Activated naive CD4-positive, alpha-beta T cell (primary cell): ENCODE data around the gene NTNG2.

Experiments used
- DNase-seq, 4 experiments: peaks; one replicate each; lab custom pipeline; 2025; lab: John Stamatoyannopoulos, UW

The NTNG2 gene

DNA sequence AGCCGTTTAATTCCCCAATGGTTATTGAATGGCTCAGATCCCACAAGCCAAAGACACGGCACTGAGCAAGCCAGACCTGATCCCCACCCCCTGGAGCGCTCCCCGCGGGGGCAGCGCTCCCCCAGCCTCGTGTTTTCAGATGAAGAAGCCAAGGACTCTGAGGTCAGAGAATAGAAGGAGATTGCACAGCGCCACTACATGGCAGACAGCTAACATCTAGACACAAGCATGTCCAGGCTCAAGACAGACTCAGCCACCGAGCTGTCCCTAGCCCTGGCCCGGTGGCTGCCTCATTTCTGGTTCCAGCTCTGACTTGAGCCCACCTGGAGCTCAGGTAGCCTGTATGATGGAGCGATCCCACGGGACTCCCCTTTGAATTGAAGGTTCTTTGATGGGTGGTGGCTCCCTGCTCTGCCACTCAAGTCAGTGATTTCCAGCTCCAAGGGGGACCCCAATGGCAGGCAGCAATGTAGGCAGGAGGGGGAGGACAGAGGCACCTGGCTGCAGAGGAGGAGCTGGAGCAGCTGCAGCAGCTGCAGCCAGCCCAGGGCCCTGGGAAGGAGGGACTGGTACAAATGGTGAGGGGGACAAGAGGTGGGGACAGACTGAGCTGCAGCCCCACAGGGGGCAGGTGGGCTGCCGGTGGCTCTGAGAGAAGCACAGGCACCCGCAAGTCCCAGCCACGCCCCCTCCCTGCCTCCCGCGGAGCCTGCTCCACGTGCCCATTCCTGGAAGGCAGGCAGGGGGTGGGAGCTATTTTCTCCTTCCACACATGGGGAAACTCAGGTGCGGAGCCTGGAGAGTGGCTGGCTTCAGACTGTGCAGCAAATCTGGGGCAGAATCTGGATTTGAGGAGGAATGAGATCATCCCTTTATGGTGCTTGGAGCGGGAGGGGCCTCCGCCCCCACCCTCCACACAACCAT is 40.2 kb downstream of the NTNG2 start:
- no peak for DNase-seq

DNA sequence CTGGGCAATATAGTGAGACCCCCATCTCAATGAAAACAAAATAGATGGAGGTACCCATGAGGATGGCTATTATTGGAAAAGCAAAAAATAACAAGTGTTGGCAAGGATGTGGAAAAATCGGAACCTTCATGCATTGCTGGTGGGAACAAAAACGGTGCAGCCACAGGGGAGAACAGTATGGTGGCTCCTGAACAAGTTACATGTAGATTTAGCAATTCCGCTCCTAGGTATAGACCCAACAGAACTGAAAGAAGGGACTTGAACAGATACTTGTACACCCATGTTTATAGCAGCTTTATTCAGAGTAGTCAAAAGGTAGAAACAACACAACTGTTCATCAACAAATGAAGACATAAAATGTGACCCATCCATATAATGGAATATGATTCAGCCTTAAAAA is 43.0 kb downstream of the NTNG2 start:
- DNase-seq: no peak

DNA sequence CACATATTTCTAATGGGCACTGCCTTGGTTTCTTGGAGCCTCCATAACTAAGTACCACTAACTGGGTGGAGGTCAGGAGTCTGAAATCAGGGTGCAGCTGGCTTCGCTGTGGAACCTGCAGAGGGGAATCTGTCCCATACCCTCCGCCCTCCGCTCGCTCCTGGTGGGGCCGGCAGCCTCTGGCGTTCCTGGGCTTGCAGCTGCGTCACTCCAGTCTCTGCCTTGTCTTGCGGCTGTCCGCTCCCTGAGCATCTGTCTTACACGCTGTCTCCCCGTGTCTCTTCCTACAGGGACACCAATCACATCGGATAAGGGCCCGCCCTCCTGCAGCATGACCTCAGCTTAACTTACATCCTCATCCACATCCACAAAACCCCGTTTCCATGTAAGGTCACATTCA is 45.4 kb downstream of the NTNG2 start:
- DNase-seq: no peak

DNA sequence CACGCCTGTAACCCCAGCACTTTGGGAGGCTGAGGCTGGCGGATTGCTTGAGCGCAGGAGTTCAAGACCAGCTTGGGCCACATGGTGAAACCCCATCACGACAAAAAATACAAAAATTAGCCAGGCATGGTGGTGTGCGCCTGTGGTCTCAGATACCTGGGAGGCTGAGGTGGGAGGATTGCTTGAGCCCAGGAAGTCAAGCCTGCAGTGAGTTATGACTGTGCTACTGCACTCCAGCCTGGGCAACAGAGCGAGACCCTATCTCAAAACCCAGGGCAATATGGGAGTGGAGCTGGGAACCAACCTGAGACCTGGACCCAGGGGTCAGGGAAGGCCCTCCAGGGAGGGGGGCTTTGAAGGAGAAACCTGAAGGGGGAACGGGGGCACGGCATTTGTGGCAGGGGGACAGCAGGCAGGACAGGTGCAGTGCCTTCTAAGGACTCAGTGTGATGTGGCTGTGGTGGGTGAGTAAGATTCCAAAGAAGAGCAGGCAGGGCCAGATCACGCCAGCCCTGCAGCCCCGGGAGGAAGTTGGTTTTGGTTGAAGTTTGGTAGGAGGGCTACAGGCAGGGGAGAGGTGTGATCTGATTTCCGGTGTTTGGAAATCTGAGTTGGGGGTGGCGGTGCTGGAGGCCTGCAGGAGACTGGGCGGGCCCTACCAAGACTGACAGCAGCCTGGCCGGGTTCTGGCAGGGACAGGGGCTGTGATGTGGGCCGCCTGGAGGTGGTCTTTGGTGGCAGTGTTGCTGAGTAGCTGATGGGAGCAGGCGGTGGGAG is 46.2 kb downstream of the NTNG2 start:
- DNase-seq: no peak

DNA sequence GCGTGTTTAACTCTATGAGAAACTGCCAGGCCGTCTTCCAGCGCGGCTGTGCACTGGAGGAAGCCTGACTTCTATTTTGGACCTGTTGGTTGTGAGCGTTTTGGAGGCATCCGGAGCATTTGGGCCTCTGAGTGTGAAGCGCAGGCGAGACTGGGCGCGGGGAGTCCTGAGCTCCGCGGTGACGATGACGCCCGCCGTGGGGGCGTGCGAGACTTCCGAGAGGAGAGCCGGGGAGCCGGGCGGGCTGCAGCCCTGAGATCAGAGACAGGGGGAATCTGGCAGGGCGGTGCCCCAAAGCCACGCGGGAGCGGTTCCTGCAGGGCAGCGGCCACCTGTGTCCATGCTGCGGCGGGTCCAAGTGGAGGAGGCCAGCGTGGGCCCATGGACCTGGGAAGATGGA is 47.4 kb downstream of the NTNG2 start:
- DNase-seq: no peak

DNA sequence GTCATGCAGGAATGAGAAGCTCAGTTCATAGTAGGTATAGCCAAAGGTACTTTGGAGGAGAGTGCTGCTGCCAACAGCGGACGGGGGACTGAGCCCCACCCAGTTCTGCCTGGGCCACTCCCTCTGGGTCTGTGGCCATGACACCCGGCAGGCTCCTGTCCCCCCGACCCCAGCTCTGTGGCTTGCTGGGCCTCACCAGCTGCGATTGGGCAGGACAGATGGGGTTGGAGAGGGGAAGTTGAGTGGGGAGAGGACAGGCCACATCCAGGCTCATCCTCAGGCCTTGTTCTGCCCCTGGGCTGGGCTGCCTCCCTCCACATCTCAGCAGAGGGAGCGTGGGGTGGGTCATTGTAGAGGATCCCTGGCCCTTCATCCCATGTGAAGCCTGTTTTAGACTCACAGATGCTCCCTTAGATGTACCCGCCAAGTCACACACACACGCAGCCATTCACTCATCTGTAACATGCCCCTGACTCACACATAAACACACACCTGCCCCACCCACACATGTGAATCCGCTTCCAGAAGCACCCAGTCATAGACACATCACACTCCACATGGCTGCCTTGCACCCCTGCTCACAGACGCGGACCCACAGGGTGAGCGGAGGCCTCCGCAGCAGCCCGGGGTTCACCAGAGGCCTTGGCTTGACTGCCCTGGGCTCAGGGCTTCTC is 48.8 kb downstream of the NTNG2 start:
- DNase-seq: no peak

DNA sequence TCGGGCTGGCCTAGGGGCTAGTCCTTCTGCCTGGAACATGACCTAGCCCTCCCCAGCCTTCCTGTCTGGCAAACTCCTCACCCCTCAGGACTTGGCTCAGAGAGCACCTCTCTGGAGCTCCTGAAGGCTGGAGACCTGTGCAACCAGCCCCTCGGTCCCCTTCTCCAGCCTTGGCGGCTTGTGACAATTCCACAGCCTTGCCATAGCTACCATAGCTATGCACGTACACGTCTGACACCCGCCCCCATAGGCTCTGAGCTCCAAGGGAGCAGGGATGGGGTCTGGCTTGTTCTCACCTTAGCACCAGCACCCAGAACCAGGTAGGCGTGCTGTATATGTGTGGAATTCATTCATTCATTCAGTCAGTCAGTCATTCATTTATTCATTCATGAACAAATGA is 49.7 kb downstream of the NTNG2 start:
- no peak for DNase-seq

DNA sequence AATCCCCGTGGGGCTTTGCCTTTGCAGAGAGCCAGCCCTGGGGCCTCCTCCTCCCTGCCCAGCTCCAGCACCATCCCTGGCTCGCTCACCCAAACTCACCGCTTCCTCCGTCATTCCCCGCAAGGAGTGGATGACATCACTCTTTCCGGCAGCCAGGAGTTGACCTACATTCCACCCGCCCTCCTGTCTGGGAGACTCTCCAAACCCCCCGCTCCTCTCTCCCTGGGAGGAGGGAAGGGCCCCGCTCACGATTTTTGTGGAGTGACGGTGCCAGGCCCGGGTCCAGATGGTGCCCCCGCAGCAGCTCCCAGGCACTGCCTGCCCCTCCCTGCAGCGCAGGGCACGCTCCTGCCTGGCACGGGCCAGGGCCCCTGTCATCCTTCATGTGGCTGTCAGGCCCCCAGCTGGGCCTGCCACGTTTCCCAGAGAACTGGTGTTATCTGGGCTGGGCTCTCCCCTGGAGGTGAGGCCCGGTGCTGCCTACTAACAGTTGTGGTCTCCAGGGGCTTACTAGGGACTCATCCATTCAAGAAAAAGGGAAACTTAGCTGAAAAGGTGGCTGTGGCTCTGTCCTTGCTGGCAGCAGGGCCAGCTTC is 52.3 kb downstream of the NTNG2 start:
- no peak for DNase-seq

DNA sequence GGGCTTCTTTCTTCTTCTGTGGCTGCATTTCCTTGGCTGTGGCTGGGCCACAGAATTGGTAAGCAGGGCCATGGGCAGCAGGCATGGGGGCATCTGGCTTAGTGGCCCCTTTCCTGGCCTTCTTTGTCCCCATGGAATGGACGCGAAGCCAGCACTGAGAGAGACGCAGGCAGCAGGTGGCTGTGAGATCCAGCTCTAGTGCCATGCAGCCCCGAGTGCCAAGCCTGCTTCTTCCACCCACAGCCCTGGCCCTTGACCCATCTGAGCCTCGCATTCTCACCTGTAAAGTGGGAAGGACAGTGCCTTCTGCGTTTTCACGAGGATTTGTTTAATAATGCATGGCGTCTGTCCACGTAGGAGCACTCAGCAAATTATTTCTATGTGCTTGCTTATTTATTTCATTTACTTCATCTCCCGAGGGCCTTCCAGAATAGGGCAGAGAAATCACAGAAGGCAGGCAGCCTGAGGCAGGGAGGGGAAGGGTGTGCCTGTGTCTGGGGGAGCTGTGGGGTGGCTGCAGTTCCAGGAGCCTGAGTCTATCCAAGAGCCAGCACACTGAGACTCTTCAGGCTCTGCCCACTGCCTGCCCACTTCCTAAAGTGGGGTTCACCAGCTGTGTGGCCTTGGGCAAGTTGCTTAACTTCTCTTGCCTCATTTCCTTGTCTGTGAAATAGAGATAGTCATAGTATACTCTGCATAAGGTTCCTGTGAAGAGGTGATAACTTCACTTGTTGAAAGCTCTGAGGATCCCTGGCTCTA is 55.2 kb downstream of the NTNG2 start:
- no peak for DNase-seq

DNA sequence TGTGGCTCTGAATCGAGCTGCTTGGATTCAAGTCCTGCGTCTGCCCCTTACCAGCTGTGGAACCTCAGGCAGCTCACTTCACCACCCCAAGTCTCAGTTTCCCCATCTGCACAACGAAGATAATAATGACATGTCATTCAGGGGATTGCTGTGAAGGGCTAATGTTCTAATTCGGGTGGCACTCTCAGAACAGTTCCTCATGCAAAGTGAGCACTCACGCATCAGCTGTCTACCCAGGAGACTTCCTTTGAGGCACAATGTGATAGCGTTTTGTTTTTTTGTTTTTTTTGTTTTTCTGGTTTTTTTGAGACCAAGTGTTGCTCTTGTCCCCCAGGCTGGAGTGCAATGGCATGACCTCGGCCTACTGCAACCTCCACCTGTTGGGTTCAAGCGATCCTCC is 56.4 kb downstream of the NTNG2 start:
- no peak for DNase-seq

DNA sequence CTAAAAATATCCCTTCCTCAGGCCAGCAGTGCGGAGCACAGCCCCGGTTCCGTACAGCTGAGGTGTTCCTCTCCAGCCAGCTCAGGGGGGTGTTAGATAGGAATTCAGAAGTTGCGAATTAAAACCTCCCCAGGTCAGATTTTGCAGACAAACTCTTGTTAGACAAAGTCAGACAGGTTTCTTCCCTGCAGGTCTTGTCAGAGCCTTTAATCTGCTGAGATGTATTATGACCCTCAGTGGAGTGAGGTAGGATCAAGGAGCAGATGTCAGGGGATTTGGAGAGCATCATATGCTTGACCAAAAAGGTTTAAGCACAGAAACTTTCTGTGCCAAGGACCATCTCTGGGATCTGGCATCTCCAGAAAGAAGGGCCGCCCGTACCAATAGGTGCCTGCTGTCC is 60.1 kb downstream of the NTNG2 start:
- DNase-seq: no peak

DNA sequence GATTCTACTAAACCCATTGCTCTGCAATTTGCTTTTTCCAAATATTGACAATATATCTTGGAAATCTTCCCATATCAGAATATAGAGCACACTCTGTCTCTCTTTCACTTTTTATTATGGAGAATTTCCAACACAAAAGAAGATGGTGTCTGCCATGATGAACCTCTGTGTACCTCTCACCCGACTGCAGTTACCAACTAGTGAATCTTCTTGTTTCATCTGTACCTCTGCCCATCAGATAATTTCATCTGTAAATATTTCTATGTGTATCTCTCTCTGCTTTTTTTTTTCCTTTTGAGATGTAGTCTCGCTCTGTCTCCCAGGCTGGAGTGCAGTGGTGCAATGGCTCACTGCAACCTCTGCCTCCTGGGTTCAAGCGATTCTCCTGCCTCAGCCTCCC is 62.8 kb downstream of the NTNG2 start:
- no peak for DNase-seq

DNA sequence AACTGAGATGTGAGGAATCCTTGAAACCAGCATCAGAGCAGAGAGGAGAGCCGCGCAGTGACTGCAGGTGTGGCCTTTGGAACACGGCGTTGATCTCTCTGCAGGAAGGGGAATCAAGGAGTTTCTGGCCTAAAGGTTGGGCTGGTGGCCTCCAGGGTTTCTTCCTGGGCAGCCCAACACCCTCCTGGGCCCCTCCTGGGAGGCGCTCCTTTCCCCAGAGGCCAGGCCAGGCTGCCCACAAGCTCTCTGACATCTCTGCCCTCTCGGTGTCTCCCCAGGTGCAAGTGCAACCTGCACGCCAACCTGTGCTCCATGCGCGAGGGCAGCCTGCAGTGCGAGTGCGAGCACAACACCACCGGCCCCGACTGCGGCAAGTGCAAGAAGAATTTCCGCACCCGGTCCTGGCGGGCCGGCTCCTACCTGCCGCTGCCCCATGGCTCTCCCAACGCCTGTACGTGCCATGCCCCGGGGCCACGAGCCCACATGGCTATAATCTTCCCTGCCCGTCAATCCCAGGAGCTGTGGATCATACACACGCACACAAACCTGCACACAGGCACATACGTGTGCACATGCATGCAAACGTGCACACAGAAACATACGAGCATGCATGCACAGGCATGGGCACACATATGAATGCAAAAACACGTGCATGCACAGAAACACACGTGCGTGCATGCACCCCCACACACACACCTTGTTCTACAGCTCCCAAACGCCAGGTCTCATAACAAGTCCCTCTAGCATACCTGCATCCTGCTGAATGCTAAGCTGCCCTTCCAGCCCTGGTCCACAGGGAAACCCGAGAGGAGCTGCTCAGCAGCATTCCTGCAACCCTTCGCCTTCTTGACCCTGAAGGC is 64.9 kb downstream of the NTNG2 start:
- no peak for DNase-seq

DNA sequence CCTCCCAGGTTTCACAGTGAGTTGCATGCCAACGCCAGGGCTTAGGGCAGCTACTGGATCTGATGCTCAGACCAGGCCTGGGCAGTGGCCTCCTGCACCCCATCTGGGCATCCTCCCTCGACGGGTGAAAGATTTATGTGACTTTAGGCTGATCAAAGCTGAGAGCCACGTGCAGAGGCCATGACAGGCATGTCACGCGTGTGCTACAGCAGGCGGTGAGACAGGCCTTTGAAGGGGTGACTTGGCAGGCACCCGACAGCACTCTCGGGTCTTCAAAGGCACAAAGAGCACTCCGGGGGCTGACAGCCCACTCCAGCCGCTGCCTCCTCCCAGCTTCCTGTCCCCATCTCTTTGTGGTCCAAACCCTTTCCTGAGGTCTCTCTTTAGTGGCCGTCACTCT is 66.2 kb downstream of the NTNG2 start:
- no peak for DNase-seq

DNA sequence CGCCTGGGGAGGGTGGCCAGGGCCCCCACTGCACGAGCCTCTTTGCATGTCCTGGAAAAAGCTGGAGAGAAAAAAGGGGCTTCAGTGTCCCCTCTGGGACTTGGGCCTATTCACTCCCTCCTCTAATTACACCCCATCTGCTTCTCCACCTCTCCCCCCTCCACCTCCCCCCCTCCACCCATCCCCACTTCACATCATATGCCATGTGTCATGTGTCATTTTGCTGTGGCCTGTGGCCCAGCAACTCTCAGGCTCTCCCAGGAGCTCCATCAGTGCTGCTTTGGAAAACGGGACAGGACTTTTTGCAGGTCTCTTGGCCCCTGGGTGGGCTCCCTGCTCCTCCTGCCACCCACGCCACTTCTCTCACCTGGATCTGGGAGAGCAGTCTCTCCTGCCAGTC is 68.7 kb downstream of the NTNG2 start:
- no peak for DNase-seq

DNA sequence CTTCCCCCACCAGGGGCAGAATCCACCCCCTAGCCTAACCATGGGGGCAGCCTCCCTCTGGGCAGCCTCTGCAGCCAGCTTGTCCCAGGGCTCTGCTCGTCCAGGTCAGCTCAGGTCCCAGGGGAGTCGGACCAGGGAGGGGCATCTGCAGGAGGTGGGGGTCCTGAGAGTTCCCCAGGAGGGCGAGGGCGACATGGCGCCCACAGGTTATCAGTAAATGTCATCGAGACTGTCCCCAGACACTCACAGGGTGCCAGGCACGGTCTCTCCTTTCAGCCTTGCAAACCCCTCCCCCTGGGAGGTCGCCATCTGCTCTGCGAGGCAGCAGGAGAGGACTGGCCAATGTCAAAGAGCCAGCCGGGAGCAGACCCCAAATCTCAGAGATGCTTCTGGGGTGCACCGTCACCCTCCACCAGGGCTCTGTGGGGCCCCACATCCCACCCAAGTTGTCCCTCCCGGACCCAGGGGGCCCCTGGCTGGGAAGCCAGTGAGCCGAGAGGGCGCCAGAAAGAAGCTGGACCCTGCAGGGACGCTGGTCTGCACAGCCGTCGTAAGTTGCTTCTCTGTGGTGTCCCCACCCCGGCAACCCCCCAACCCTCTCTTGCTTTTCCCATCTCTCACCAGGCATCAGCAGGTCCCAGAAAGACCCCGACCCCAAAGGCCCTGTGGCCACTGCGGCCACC is 69.3 kb downstream of the NTNG2 start:
- DNase-seq: no peak

DNA sequence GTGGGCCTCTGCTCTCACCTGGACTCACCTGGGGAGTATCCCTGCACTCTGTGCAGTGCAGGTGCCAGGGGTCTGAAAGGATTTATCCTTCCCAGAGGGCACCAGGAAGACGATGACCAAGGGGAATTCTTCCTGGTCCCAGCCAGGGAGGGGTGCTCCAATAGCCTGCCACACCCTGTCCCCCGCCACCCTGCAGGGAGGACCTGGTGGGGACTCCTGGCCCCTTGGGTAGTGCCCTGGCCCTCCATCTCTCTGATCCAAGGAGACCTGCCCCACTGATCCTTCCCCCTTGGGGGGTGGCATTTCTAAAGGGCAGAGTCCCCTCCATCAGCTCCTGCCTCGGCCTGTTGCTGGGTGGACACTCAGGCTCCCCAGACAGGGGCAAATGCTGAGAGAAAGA is 70.7 kb downstream of the NTNG2 start:
- DNase-seq: no peak

DNA sequence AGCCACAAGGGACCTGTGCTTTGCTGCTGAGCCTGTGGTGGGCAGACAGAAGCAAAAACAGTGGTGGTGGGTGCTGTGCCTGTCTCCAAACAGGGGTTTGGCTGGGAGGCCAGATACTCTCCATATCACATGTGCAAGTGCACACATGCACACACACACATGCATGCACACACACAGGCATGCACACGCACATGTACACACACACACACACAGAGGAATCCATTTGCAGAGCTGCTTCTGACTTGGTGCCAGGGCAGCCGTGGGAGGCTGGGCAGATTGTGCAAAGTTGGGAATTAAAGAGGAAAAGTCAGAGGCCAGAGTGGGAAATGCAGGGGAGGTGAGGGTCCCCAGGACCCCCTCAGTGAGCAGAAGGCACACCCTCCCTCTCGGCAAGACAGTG is 71.3 kb downstream of the NTNG2 start:
- no peak for DNase-seq

DNA sequence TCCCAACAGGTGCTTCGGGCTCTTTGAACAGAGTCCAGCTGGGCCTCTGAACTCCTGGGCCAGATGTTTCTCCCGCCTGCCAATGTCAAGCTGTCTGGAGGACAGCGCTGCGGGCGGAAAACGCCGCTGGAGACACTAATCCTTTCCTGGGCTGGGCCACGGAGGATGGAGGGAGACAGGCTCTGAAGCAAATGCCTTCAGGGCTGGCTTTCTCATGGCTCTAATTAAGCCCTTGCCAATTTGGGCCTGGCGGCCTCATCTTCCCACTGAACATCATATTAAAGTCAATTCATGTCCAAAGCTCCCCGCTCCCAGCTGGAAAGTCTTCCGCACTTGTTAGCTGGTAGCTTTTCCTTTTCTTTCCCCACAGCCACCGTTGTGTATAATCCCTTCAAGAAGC is 72.7 kb downstream of the NTNG2 start:
- no peak for DNase-seq

DNA sequence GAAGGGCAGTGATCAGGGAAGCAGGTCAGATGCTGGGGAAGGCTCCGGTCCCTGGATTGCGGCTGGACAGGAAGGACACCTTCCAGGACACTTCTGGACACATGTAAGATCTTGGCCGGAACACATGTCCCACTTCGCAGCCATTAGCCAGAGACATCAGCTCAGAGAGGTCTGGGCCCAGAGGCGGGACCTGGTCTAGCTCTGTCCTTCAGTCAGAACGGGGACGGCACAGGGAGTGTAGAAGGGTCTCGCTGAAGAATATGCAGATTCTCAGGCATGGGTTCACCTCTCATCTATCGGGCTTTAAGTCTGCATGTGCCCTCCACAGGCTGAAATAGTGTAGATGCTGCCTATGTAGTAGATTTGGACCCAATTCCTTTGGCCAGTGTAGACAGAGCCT is 73.3 kb downstream of the NTNG2 start:
- no peak for DNase-seq
